Retinal pigment epithelial cell (primary cell): ENCODE measurements around the gene CAST.

Experiments used
- DNase-seq: peaks from one replicate; pipeline ENCODE4 v3.0.0-alpha.2; 2010; ENCODE audit warnings: low read depth
- H3K4me3 ChIP-seq: 2 replicates; pipeline ENCODE4 v1.5.1; 2011; ENCODE audit warnings: mild to moderate bottlenecking, low read length, control low read depth, moderate library complexity
- CTCF ChIP-seq: conservative IDR thresholded peaks from 2 replicates; pipeline ENCODE4 v1.5.1; 2011; ENCODE audit warnings: low read depth, low read length, control low read depth, inconsistent platforms

The CAST gene

GRCh38 chr5:96634881-96635280 lies 27.3 kb upstream of the CAST start:
- H3K4me3 ChIP-seq = no peak overlapping the region
- no peak for TF ChIP-seq CTCF
- DNase-seq = no peak

GRCh38 chr5:96636046-96636445 lies 26.1 kb upstream of the CAST start:
- H3K4me3 ChIP-seq = no peak overlapping the region
- TF ChIP-seq CTCF = no peak
- no peak for DNase-seq

- H3K4me3 ChIP-seq = no peak overlapping the region
- no peak for TF ChIP-seq CTCF
- no peak for DNase-seq
Measured at GRCh38 chr5:96636594-96636993, 25.6 kb upstream of the CAST start.

- TF ChIP-seq CTCF = no peak
- no peak overlapping the region for H3K4me3 ChIP-seq
- DNase-seq = no peak
Measured at GRCh38 chr5:96637196-96637595, 25.0 kb upstream of the CAST start.

GRCh38 chr5:96638561-96638960 lies 23.6 kb upstream of the CAST start:
- no peak overlapping the region for H3K4me3 ChIP-seq
- TF ChIP-seq CTCF = no peak
- DNase-seq = no peak

GRCh38 chr5:96640696-96641095 lies 21.5 kb upstream of the CAST start:
- H3K4me3 ChIP-seq = no peak overlapping the region
- no peak for TF ChIP-seq CTCF
- DNase-seq = no peak

- DNase-seq = no peak
- no peak for TF ChIP-seq CTCF
- H3K4me3 ChIP-seq = no peak overlapping the region
Measured at GRCh38 chr5:96641368-96642280, 20.6 kb upstream of the CAST start.
